ENCODE data around the gene HIPK1. TPM values are rescaled to one million over a fixed set of nuclear protein-coding genes. Genes with fewer than 3 reads are reported as not detected.

The HIPK1 gene
- total RNA-seq, 1 donor from 2014 or later: 41.3 TPM

- Mint-ChIP-seq H3K9me3 (no peaks in the 10 kb centered on the region), H3K4me3 (no peak overlapping the region), H3K4me1 (no peaks in the 10 kb centered on the region)
Observed at GRCh38 chr1:113917400-113918082, 11.6 kb upstream of the HIPK1 start.

DNA sequence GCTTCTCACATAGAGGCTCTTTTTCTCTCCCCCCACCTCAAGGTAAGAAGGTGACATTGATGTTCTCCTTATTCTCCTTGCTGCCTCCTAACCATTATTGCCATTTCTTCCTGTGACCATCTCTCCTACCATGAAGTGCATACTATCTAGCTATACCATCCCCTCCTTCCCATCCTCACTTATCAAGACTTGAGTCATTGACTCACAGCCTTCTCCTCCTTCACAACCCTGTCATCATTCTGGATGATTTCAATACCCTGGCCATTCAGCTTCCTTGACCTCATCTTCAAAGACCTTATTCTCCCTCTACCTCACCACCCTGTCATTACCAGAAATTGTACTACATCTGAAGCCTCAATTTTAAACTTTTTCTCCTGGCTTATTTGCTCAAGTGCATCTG is 10.9 kb upstream of the HIPK1 start:
- no peaks in the 10 kb centered on the region for H3K27me3 Mint-ChIP-seq (ENCODE audit: insufficient read depth, low read depth)
- H3K79me2 ChIP-seq (ENCODE audit: low read depth): no peaks in the 10 kb centered on the region
- H3K36me3 Mint-ChIP-seq: peaks cover 3% of the 10 kb centered on the region
- DNase-seq (ENCODE audit: low spot score): no peak
- H3K27me3 ChIP-seq: peaks cover 10% of the 10 kb centered on the region
- no peaks in the 10 kb centered on the region for H3K9me3 ChIP-seq (ENCODE audit: low read depth)
- peaks cover 8% of the 10 kb centered on the region for H3K4me1 ChIP-seq
- H2AFZ ChIP-seq (replicated peaks): no peak overlapping the region
- H3K27ac Mint-ChIP-seq: no peak overlapping the region
- no peaks in the 10 kb centered on the region for H3K4me1 Mint-ChIP-seq
- no peak overlapping the region for H3K4me3 Mint-ChIP-seq
- peaks cover 6% of the 10 kb centered on the region for H3F3A ChIP-seq (ENCODE audit: low read depth)
- TF ChIP-seq CTCF (IDR thresholded peaks at IDR 0.05): no peak
- no peak for TF ChIP-seq EZH2phosphoT487 (IDR thresholded peaks at IDR 0.05)
- TF ChIP-seq EZH2 (IDR thresholded peaks at IDR 0.05): no peak
- H3K4me2 ChIP-seq: no peak overlapping the region
- no peak overlapping the region for H3K9ac ChIP-seq
- H3K27ac ChIP-seq: no peak overlapping the region
- no peaks in the 10 kb centered on the region for H4K20me1 ChIP-seq (ENCODE audit: low read depth)
- H3K9me3 Mint-ChIP-seq: no peaks in the 10 kb centered on the region
- H3K36me3 ChIP-seq: peaks cover 4% of the 10 kb centered on the region
- no peak overlapping the region for H3K4me3 ChIP-seq

More at GRCh38 chr1:113917400-113918082, 11.6 kb upstream of the HIPK1 start:
- DNase-seq (ENCODE audit: low spot score): no peak
- H3K36me3 Mint-ChIP-seq: peaks cover 3% of the 10 kb centered on the region
- no peak overlapping the region for H3K4me3 ChIP-seq
- H3K27ac ChIP-seq: no peak overlapping the region
- H3K4me2 ChIP-seq: no peak overlapping the region
- H3K27me3 ChIP-seq: peaks cover 5% of the 10 kb centered on the region
- TF ChIP-seq EZH2 (IDR thresholded peaks at IDR 0.05): no peak
- TF ChIP-seq CTCF (IDR thresholded peaks at IDR 0.05): no peak
- no peak for TF ChIP-seq EZH2phosphoT487 (IDR thresholded peaks at IDR 0.05)
- H3F3A ChIP-seq (ENCODE audit: low read depth): peaks cover 6% of the 10 kb centered on the region
- H3K9ac ChIP-seq: no peak overlapping the region
- H3K4me1 ChIP-seq: peaks cover 8% of the 10 kb centered on the region
- no peak overlapping the region for H3K27ac Mint-ChIP-seq
- peaks cover 4% of the 10 kb centered on the region for H3K36me3 ChIP-seq
- H3K27me3 Mint-ChIP-seq (ENCODE audit: insufficient read depth, low read depth): no peaks in the 10 kb centered on the region
- H2AFZ ChIP-seq (replicated peaks): no peak overlapping the region
- no peaks in the 10 kb centered on the region for H3K9me3 ChIP-seq (ENCODE audit: low read depth)
- H3K79me2 ChIP-seq (ENCODE audit: low read depth): no peaks in the 10 kb centered on the region
- no peaks in the 10 kb centered on the region for H4K20me1 ChIP-seq (ENCODE audit: low read depth)

DNA sequence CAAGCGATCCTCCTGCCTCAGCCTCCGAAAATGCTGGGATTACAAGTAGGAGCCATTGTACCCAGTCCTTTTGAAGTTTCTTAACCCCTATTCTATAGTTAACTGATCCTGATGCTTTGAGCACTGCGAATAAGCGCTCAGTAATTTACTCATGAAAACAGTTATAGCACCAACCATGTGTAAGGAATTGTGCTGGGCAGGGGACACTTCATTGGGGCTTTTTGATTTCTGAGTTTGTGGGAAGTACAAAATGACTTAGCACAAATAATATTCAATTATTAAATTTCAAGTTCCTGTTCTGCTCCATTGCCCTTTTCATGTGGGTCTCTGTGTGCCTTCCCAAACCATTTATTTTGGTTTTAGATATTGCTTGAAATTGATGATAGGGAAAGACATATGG is 6.2 kb upstream of the HIPK1 start:
- Histone ChIP-seq H3K36me3 (no peaks in the 10 kb centered on the region), H3K27me3 (peaks cover 28% of the 10 kb centered on the region), H3K27ac (no peak overlapping the region), H3K4me2 (no peak overlapping the region), H3K79me2 (ENCODE audit: low read depth) (no peaks in the 10 kb centered on the region), H3K9ac (no peak overlapping the region), H3K9me3 (ENCODE audit: low read depth) (no peaks in the 10 kb centered on the region), H2AFZ (replicated peaks) (no peak overlapping the region), H4K20me1 (ENCODE audit: low read depth) (no peaks in the 10 kb centered on the region), H3F3A (ENCODE audit: low read depth) (no peaks in the 10 kb centered on the region), H3K4me1 (no peaks in the 10 kb centered on the region), H3K4me3 (no peak overlapping the region)
- Mint-ChIP-seq H3K27ac (no peak overlapping the region), H3K4me1 (no peaks in the 10 kb centered on the region), H3K27me3 (ENCODE audit: insufficient read depth, low read depth) (no peaks in the 10 kb centered on the region), H3K36me3 (no peaks in the 10 kb centered on the region), H3K9me3 (no peaks in the 10 kb centered on the region), H3K4me3 (no peak overlapping the region)
- no peak for DNase-seq (ENCODE audit: low spot score)
- no peak for TF ChIP-seq CTCF (IDR thresholded peaks at IDR 0.05)
- no peak for TF ChIP-seq EZH2 (IDR thresholded peaks at IDR 0.05)
- TF ChIP-seq EZH2phosphoT487 (IDR thresholded peaks at IDR 0.05): no peak
